Measurements from ENCODE around the gene PRKD1.

The PRKD1 gene

DNA sequence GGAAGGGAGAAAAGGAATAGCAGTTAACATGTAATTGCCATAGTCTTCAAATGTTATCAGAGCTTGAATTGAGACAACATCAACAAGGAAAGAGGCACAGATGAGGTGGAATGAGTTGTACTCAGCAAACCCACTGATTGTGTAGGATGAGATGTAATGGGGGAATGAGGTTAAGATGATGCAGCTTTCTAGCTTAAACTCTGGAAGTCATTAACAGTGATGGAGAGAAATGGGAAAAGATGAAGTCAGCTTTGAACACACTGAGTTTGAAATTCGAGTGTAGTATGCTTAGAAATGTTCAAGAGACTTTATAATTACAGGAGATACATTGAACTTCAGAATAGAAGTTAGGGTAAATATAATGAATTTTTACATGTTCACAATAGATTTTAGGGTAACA, 106.9 kb downstream of the PRKD1 start:
- POLR2A ChIA-PET: no interaction called here
- no peak for DNase-seq (ENCODE audit: extremely low spot score)
- TF ChIP-seq NFRKB (IDR thresholded peaks at IDR 0.05): no peak
- TF ChIP-seq FOXM1 (IDR thresholded peaks at IDR 0.05; ENCODE audit: borderline replicate concordance): no peak
- no peak for TF ChIP-seq CTBP1 (IDR thresholded peaks at IDR 0.05; ENCODE audit: borderline replicate concordance)
- TF ChIP-seq, protein P1, sequence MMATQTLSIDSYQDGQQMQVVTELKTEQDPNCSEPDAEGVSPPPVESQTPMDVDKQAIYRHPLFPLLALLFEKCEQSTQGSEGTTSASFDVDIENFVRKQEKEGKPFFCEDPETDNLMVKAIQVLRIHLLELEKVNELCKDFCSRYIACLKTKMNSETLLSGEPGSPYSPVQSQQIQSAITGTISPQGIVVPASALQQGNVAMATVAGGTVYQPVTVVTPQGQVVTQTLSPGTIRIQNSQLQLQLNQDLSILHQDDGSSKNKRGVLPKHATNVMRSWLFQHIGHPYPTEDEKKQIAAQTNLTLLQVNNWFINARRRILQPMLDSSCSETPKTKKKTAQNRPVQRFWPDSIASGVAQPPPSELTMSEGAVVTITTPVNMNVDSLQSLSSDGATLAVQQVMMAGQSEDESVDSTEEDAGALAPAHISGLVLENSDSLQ (IDR thresholded peaks at IDR 0.05): no peak
- TF ChIP-seq HDGF (IDR thresholded peaks at IDR 0.05; ENCODE audit: borderline replicate concordance): no peak
- CTCF ChIA-PET: interaction anchor here (0.6 kb wide), 1 partner anchor 187 kb away, joined by 3 read pairs; no protein-coding TSS in a partner anchor

DNA sequence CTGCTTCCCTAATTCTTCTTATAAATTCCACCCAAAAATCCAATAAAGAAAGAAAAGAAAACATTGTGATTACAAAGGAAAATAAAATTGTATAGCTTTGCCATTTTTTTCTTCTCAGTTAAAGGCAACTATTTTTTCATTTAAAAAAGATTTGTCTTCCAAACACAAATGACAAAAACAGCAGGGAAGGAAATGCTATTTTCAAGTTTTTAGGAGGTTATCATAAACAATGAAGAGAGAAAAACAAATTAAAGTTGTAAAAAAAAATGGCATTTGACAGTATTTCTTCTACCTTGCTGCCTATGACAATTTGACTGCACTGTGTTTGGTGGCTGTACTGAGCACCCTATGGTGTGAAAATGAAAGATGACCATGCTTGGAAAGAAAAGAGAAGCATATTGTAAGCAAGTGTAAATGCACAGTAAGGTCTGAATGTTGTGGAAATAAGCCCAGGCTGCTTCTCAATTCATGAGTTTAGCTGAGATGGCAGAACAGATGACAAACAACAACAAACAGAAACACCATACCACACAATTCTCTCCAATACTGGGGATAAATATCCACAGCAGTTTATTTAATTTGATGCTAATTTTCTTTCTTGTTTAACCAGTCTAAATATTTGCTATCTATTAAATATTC, 109.8 kb downstream of the PRKD1 start:
- DNase-seq (ENCODE audit: extremely low spot score): no peak
- POLR2A ChIA-PET: no interaction called here
- no peak for TF ChIP-seq HDGF (IDR thresholded peaks at IDR 0.05; ENCODE audit: borderline replicate concordance)
- TF ChIP-seq, protein P1 (IDR thresholded peaks at IDR 0.05): no peak
- no peak for TF ChIP-seq FOXM1 (IDR thresholded peaks at IDR 0.05; ENCODE audit: borderline replicate concordance)
- TF ChIP-seq CTBP1 (IDR thresholded peaks at IDR 0.05; ENCODE audit: borderline replicate concordance): no peak
- CTCF ChIA-PET: no interaction called here

DNA sequence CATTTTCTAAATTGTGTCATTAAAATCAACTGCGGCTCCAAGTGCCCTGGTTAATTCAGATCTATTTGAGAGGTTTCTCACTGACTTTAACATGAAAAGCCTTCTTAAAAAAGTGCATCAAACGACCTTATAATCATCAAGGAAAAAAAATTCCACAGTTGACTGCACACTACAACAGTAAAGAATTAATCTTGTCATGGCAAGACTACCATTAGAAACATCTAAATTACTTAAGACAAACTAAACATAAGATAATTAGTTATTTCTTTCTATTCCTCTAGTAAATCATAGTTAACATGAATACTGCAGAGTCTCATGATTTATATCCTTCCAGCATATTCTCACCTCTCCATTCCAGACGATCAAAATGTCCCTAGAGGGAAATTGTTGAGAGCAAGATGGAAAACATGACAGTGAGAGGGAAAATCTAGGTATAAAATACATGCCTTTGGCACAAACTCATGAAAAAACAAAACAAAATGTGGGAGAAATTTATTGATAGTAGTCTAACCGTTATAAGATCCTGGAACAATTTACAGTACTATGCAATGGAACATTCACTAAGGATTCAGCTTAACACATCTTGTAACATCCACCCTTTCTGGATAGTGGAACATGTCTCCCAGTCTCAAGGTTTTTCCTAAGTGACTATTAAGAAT, 112.5 kb downstream of the PRKD1 start:
- TF ChIP-seq FOXK2 (IDR thresholded peaks at IDR 0.05) (no peak), ARNT (IDR thresholded peaks at IDR 0.05) (no peak), FOXM1 (IDR thresholded peaks at IDR 0.05; ENCODE audit: borderline replicate concordance) (no peak), NFRKB (IDR thresholded peaks at IDR 0.05) (no peak), ZNF384 (IDR thresholded peaks at IDR 0.05) (no peak), SP1 (IDR thresholded peaks at IDR 0.05) (no peak), SUZ12 (IDR thresholded peaks at IDR 0.05) (no peak), LEF1 (IDR thresholded peaks at IDR 0.05; ENCODE audit: borderline replicate concordance) (no peak), BHLHE40 (IDR thresholded peaks at IDR 0.05; ENCODE audit: borderline replicate concordance) (no peak), ELF4 (IDR thresholded peaks at IDR 0.05) (no peak)
- DNase-seq (ENCODE audit: extremely low spot score): no peak
- POLR2A ChIA-PET: no interaction called here
- CTCF ChIA-PET: no interaction called here

DNA sequence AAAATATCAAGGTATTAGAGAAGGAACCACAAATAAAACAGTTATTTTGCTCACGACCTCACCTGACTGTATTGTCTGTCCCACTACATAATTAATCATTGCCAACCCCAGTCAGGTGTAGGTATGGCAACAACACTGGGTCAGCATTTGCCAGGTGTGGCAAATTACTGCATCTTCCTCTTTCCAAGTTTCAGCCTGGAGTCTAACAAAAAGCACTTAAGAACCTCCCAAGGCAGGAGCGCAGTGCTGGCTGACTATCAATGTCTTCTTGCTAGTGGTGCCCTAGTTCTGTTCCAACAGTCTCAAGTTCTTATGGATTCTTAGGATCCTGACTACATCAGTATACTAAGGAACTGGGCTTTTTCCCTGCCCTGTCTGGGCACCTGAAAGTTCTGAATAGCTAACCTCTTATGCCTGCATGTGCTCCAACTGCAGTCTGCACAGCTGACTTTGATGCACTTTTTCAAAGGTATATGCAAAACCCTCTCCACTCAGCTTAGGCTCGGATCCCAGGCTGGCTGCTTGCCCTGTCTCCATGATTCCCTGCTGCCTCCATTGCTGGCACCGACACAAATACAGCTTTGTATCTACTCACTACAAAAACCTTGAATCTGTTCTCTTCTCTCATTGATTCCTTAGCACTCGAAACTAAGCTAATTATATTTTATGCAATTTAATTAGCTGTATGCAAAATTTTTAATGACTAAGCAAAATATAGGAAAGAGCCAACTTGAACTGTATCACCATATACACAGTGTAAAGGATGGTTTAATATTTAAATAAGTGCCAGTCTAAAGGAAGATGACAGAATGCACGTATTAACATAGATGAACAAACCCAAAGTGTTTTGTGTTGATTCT, 113.3 kb downstream of the PRKD1 start:
- DNase-seq (ENCODE audit: extremely low spot score): no peak
- CTCF ChIA-PET: no interaction called here
- POLR2A ChIA-PET: no interaction called here
- TF ChIP-seq SP1 (IDR thresholded peaks at IDR 0.05): no peak
- TF ChIP-seq ELF4 (IDR thresholded peaks at IDR 0.05): no peak
- TF ChIP-seq, protein P1 (IDR thresholded peaks at IDR 0.05): no peak
- TF ChIP-seq NFRKB (IDR thresholded peaks at IDR 0.05): no peak
- TF ChIP-seq FOXM1 (IDR thresholded peaks at IDR 0.05; ENCODE audit: borderline replicate concordance): no peak
- no peak for TF ChIP-seq TARDBP (IDR thresholded peaks at IDR 0.05)
- no peak for TF ChIP-seq SUZ12 (IDR thresholded peaks at IDR 0.05)

DNA sequence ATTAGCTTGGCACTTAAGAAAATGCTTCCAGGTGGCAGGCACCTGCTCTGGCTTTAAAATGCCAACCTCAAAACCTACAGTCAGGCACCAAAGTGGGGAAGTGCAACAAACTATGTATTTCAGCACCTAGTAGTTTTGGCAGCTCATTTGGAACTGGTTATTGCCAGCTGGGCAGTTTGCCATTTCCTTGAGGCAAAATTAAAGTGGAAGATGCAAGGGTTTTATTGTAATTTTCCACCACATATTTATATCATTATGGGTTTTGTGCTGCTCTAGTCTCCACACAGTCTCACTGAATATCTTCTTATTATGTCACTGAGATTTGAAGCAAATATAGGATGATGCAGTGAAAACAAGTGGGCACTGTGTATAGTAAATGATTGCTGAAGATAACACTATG, 117.0 kb downstream of the PRKD1 start:
- ChIA-PET POLR2A (no interaction called here), CTCF (no interaction called here)
- TF ChIP-seq, protein P1 (IDR thresholded peaks at IDR 0.05): no peak
- TF ChIP-seq FOXK2 (IDR thresholded peaks at IDR 0.05): no peak
- TF ChIP-seq CTBP1 (IDR thresholded peaks at IDR 0.05; ENCODE audit: borderline replicate concordance): no peak
- no peak for TF ChIP-seq LEF1 (IDR thresholded peaks at IDR 0.05; ENCODE audit: borderline replicate concordance)
- TF ChIP-seq SUZ12 (IDR thresholded peaks at IDR 0.05): no peak
- no peak for TF ChIP-seq L3MBTL2 (conservative IDR thresholded peaks at IDR 0.05)
- TF ChIP-seq NFRKB (IDR thresholded peaks at IDR 0.05): no peak
- no peak for TF ChIP-seq ELF4 (IDR thresholded peaks at IDR 0.05)
- TF ChIP-seq HDGF (IDR thresholded peaks at IDR 0.05; ENCODE audit: borderline replicate concordance): no peak
- no peak for TF ChIP-seq FOXA1 (IDR thresholded peaks at IDR 0.05)
- no peak for TF ChIP-seq SP1 (IDR thresholded peaks at IDR 0.05)
- TF ChIP-seq TARDBP (IDR thresholded peaks at IDR 0.05): no peak
- TF ChIP-seq ARNT (IDR thresholded peaks at IDR 0.05): no peak
- no peak for TF ChIP-seq FOXM1 (IDR thresholded peaks at IDR 0.05; ENCODE audit: borderline replicate concordance)
- TF ChIP-seq BHLHE40 (IDR thresholded peaks at IDR 0.05; ENCODE audit: borderline replicate concordance): no peak
- no peak for TF ChIP-seq ZNF384 (IDR thresholded peaks at IDR 0.05)
- no peak for DNase-seq (ENCODE audit: extremely low spot score)

All from HEK293T (cell line).